ENCODE data around the gene MADD. TPM values are rescaled to one million over a fixed set of nuclear protein-coding genes. Genes with fewer than 3 reads are reported as not detected.

Gene MADD
- total RNA-seq, 3 donors from 2014 or later (not counting 1 experiment from before 2014, with no cell fraction given): 333 to 383 (median 335) TPM

DNA sequence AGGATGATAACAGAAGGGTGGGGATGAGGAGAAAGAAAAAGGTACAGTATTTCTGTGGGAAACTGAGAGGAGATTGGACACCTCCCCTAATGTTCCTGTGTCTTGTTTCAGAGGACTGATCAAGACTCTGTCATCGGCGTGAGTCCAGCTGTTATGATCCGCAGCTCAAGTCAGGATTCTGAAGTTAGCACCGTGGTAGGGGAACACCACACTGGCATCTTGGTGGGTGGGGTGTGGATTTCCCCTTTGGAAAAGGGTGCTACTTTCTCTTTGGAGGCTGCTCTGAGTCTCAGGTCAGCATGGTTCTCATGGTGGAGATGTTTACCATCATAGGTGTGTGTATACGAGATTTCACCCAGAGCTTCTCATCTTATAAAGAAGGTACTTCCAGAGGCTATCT lies 25.5 kb downstream of the MADD start:
- intact Hi-C loops (cut with micrococcal nuclease): no loop called here
- H3K4me1 Mint-ChIP-seq: peaks cover 6 to 12% of the 10 kb centered on the region in 2 donors
- H3K27ac ChIP-seq (ENCODE audit: low read length): no peak overlapping the region
- no peaks in the 10 kb centered on the region for H3K27me3 ChIP-seq (ENCODE audit: control insufficient read depth, insufficient read depth, low read length)
- TF ChIP-seq, protein P1, sequence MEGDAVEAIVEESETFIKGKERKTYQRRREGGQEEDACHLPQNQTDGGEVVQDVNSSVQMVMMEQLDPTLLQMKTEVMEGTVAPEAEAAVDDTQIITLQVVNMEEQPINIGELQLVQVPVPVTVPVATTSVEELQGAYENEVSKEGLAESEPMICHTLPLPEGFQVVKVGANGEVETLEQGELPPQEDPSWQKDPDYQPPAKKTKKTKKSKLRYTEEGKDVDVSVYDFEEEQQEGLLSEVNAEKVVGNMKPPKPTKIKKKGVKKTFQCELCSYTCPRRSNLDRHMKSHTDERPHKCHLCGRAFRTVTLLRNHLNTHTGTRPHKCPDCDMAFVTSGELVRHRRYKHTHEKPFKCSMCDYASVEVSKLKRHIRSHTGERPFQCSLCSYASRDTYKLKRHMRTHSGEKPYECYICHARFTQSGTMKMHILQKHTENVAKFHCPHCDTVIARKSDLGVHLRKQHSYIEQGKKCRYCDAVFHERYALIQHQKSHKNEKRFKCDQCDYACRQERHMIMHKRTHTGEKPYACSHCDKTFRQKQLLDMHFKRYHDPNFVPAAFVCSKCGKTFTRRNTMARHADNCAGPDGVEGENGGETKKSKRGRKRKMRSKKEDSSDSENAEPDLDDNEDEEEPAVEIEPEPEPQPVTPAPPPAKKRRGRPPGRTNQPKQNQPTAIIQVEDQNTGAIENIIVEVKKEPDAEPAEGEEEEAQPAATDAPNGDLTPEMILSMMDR (IDR thresholded peaks at IDR 0.05): no peak
- peaks cover 78% of the 10 kb centered on the region for H3K36me3 ChIP-seq (ENCODE audit: control insufficient read depth, insufficient read depth, low read length)
- no peaks in the 10 kb centered on the region for H3K4me1 ChIP-seq (ENCODE audit: control insufficient read depth, insufficient read depth, low read length)
- H3K36me3 Mint-ChIP-seq: peaks cover 34% of the 10 kb centered on the region
- 90% methylated on average over 4 of the region's 5 CpGs for WGBS (ENCODE audit: insufficient coverage)
- ATAC-seq (peak; percentile 13 to 30 (median 17)), DNase-seq (no peak)
- H3K9me3 Mint-ChIP-seq: no peaks in the 10 kb centered on the region
- peak overlapping the region in 1 of 2 donors; percentile 10 for H3K27ac Mint-ChIP-seq
- H3K9me3 ChIP-seq (ENCODE audit: control insufficient read depth, insufficient read depth, low read length): no peaks in the 10 kb centered on the region
- no peak overlapping the region for H3K4me3 Mint-ChIP-seq
- no peak overlapping the region for H3K4me3 ChIP-seq (ENCODE audit: low read length)
- no peaks in the 10 kb centered on the region for H3K27me3 Mint-ChIP-seq (ENCODE audit: low read depth in 2 of 2)

DNA sequence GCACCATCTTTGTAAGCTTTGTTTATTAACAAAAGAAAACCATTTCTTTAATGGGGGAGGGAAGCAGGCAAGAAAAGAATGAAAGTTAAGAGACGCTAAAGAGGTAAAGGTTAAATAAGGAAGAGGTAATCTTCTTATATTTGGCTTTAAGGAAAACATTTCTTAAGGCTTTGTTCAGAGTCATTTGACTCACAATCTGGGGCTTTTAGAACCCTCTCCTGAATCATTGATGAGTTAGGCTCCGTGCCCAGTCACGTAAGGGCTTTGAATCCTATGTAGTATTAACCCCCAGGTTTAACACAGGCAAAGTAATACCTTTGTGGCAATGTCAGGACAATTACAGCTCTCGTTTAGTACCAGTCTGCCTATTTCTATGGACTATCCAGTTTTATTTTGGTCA lies 26.1 kb downstream of the MADD start:
- H3K27ac Mint-ChIP-seq: no peak overlapping the region
- no peaks in the 10 kb centered on the region for H3K27me3 ChIP-seq (ENCODE audit: control insufficient read depth, insufficient read depth, low read length)
- no peaks in the 10 kb centered on the region for H3K4me1 ChIP-seq (ENCODE audit: control insufficient read depth, insufficient read depth, low read length)
- H3K4me3 Mint-ChIP-seq: no peak overlapping the region
- no peaks in the 10 kb centered on the region for H3K9me3 Mint-ChIP-seq
- peaks cover 74% of the 10 kb centered on the region for H3K36me3 ChIP-seq (ENCODE audit: control insufficient read depth, insufficient read depth, low read length)
- no peak overlapping the region for H3K4me3 ChIP-seq (ENCODE audit: low read length)
- H3K27me3 Mint-ChIP-seq (ENCODE audit: low read depth in 2 of 2): no peaks in the 10 kb centered on the region
- ATAC-seq (no peak), DNase-seq (no peak)
- 99% methylated on average over 4 of the region's 4 CpGs for WGBS (ENCODE audit: insufficient coverage)
- H3K27ac ChIP-seq (ENCODE audit: low read length): no peak overlapping the region
- peaks cover 34% of the 10 kb centered on the region for H3K36me3 Mint-ChIP-seq
- H3K4me1 Mint-ChIP-seq: peaks cover 0 to 9% of the 10 kb centered on the region in 2 donors
- intact Hi-C loops (cut with micrococcal nuclease): no loop called here
- TF ChIP-seq, protein P1 (IDR thresholded peaks at IDR 0.05): no peak
- no peaks in the 10 kb centered on the region for H3K9me3 ChIP-seq (ENCODE audit: control insufficient read depth, insufficient read depth, low read length)

DNA sequence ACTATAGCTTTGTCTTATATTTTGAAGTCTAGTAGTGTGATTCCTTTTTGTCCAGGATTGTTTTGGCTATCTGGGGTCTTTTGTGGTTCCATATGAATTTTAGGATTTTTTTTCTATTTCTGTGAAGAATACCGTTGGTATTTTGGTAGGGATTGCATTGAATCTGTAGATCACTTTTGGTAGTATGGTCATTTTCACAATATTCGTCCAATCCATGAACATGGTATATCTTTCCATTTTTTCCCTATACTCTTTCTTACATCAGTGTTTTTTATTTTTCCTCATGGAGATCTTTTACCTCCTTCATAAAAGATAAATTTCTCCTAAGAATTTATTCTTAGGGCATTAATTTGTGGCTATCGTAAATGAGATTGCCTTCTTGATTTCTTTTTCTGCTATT lies 29.1 kb downstream of the MADD start:
- intact Hi-C loops (cut with micrococcal nuclease): no loop called here
- H3K27me3 Mint-ChIP-seq (ENCODE audit: low read depth in 2 of 2): no peaks in the 10 kb centered on the region
- H3K27ac Mint-ChIP-seq: peak overlapping the region in 1 of 2 donors; percentile 41

More for the DNA sequence above, 29.1 kb downstream of the MADD start:
- no peak overlapping the region for H3K4me3 ChIP-seq (ENCODE audit: low read length)
- H3K4me3 Mint-ChIP-seq: no peak overlapping the region
- DNase-seq: no peak
- peaks cover 5 to 6% of the 10 kb centered on the region in 2 donors for H3K9me3 Mint-ChIP-seq
- H3K27me3 ChIP-seq (ENCODE audit: control insufficient read depth, insufficient read depth, low read length): no peaks in the 10 kb centered on the region
- peaks cover 43% of the 10 kb centered on the region for H3K36me3 Mint-ChIP-seq
- TF ChIP-seq, protein P1 (IDR thresholded peaks at IDR 0.05): no peak
- no peaks in the 10 kb centered on the region for H3K4me1 ChIP-seq (ENCODE audit: control insufficient read depth, insufficient read depth, low read length)
- H3K36me3 ChIP-seq (ENCODE audit: control insufficient read depth, insufficient read depth, low read length): peaks cover 71% of the 10 kb centered on the region
- no peak for ATAC-seq
- no CpG with 5 or more reads among the region's 3 CpGs for WGBS (ENCODE audit: insufficient coverage)
- no peaks in the 10 kb centered on the region for H3K9me3 ChIP-seq (ENCODE audit: control insufficient read depth, insufficient read depth, low read length)
- no peak overlapping the region for H3K27ac ChIP-seq (ENCODE audit: low read length)
- H3K4me1 Mint-ChIP-seq: peaks cover 0 to 16% of the 10 kb centered on the region in 2 donors
